ENCODE results near the gene NRXN3.

NRXN3 gene

DNA sequence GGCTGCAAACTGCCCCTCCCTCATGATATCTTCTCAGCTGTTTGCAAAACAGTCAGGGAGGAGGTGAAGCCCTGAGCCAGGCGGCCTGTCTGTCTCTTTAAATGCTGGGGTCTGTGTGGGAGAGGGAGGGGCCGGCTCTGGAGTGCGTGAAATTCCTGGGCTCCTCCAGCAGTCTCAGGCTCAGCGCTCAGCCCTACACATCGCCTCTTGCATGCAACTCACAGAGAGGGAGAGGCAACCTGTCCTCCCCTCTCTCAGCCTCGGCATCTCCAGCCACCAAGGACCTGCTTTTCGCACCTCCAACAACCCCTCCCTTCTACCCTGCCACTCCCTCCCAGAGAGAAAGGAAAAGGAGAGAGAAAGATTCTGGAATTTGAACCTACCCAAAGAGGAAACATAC lies at the start of gene NRXN3:
TSS of gene NRXN3 (plus strand) at position 171 of the 400 bp plus-strand sequence. CDS start 72,721 bp downstream, outside the sequence.
- DNase-seq (ENCODE audit: low spot score), result no peak

- no peak for DNase-seq (ENCODE audit: low spot score)
Measured at GRCh38 chr14:78122436-78122835, 47.7 kb upstream of the NRXN3 start.

GRCh38 chr14:78123650-78124253 lies 46.4 kb upstream of the NRXN3 start:
- no peak for DNase-seq (ENCODE audit: low spot score)

DNA sequence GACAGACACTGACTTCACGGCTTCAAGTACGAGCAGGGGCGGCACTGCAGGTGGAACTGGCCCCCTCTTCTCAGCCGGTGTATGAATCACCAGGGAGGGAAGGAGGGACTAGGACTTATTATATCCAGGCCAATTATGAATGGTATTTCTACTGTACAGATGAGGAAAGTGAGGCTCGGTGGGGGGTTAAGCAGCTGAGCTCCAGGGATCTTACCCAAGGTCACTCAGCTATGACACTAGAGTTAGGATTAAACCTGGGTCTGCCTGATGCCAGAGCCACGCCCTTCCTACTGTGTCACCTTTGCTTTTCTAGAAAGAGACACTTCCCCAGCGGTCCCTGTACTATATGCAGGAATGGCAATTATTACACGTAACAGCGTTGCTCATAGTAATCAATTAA lies 42.2 kb upstream of the NRXN3 start:
- DNase-seq (ENCODE audit: low spot score), result no peak

GRCh38 chr14:78129375-78129774 lies 40.8 kb upstream of the NRXN3 start:
- no peak for DNase-seq (ENCODE audit: low spot score)

- no peak for DNase-seq (ENCODE audit: low spot score)
Measured at GRCh38 chr14:78130356-78130755, 39.8 kb upstream of the NRXN3 start.

DNA sequence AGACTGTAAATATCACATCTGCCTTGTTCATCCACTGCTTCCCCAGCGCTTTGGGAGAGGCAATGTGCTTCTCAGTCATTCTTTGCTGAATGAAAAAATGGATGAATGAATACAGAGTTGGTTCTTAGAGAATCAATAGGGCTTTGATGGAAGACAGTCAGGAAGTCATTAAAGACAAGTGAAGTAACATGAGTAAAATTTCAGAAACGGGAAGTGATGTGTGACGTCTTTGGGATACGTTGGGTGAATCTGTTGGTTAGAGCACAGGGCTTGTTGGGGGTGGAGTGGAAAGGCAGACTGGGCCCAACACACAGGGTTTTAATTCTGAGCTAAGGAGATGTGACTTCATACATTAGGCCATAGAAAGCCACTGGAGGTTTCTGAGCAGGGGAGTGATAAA lies 39.0 kb upstream of the NRXN3 start:
- no peak for DNase-seq (ENCODE audit: low spot score)

GRCh38 chr14:78131616-78132015 lies 38.6 kb upstream of the NRXN3 start:
- DNase-seq (ENCODE audit: low spot score), result no peak

DNA sequence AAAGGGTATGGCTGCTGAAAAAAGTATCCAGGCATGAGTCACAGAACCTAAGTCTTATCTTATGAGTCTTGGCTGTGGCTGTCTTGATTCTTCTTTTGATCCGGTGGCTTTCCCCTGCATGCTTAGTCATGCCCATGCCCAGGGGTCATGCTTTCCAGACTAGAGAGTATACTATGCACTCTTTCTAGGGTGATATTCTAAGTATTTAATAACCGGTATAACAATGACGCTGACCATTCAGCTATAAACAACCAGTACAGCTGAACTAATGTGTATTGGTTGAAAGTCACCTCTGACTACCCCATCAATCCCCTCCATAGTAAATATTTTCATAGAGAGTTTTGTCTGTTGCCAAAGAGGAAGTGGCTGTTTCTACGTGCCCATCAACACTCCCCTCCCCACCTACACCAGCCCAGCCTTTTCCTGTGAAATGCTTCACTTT lies 34.7 kb upstream of the NRXN3 start:
- DNase-seq (ENCODE audit: low spot score), result no peak

GRCh38 chr14:78136695-78137094 lies 33.5 kb upstream of the NRXN3 start:
- DNase-seq (ENCODE audit: low spot score), result no peak

DNA sequence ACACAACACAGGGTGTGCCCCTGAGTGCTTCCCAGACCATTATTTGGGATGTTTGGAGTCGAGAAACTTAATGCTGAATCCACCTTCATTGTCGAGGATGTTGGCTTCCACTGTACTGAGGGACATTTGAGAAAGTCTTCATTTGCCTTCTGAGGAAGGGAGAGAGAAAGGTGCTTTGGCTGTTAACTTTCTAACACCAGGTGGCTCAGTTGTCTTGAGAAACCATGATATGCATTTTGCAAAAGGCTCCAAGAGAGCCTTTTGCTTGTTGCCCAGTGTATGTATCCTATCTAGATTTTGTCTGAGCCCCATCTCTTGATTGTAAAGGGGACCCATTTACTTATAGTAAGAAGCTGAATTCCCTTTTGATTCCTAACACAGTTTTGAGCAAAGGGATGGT lies 28.6 kb upstream of the NRXN3 start:
- no peak for DNase-seq (ENCODE audit: low spot score)

DNA sequence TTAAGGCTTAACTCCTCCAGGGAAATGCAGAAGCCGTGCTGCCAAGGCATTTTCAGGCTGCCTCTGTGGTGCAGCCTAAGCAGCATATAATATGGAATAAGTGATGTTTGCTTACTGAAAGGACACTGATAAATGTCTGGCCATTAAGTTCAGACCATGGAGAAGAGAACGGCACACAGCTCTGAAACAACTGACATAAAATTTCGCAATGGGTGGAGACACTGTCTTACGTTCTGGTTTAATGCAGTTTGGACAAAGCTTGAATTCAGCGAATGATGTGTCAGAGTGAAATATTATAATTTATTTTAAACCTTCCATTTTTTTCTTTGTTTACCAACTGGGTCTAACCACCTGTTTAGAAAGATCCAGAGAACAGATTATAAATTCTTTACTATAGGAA lies 27.2 kb upstream of the NRXN3 start:
- no peak for DNase-seq (ENCODE audit: low spot score)

DNA sequence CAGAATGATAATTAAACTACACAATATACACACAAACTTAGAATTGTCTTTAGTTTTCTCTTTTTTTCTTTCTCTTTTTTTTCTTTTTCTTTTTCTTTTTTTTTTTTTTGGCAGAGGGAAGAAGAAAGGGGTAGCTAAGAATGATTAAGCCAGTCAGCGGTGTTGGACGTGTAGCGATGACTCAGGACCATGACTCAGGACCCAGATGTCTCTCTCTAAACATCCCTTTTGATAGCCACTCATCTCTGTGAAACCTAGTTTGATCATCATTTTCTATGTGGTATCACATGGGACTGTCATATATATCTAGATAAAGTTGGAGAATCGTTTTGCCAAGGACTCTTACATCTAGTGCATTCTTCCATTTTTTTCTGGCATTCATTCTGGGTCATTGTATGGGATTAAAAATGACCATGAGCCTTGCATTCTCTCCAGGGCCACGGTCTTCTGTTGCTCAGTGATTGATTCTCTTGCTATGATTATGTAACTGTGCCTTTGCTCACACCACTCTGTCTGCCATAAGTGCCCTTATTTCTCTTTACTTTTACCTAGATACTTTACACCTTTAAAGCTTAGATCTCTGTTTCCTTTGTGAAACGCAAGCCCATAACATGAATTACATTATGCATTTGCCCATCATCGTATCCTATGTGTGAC lies 26.6 kb upstream of the NRXN3 start:
- DNase-seq (ENCODE audit: low spot score), result peak; percentile 17

- no peak for DNase-seq (ENCODE audit: low spot score)
Measured at GRCh38 chr14:78152201-78153063, 17.7 kb upstream of the NRXN3 start.

DNA sequence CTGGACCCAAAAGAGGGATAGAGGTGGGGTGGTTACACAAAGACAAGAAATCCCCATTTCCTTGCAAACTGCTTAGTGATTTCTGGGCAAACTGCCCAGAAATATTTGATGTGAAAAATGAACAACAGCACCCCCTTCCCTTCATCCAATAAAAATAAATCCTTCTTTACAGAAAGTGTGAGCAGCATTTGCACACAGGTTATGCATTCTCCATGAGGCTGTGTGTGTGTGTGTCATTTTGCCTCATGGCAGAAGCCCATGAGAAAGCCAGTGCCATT lies 17.2 kb upstream of the NRXN3 start:
- DNase-seq (ENCODE audit: low spot score), result peak; percentile 12

GRCh38 chr14:78154827-78155226 lies 15.3 kb upstream of the NRXN3 start:
- no peak for DNase-seq (ENCODE audit: low spot score)

DNA sequence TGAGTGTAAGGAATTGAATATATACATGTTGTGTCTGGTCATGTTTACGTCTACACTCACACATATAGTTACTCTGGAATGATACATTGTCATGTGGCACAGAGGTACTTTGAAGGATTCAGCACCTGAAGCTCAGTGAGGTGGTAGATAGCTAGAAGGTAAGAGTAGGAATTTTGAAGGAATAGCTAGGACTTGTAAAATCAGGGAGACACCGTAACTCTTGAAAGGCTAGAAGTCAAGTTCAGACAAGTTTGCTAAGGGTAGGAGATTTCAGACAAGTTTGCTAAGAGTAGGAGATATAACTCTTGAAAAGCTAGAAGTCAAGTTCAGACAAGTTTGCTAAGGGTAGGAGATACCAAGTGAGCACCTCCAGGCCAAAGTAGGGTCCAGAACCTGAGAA lies 14.0 kb upstream of the NRXN3 start:
- DNase-seq (ENCODE audit: low spot score), result no peak

DNA sequence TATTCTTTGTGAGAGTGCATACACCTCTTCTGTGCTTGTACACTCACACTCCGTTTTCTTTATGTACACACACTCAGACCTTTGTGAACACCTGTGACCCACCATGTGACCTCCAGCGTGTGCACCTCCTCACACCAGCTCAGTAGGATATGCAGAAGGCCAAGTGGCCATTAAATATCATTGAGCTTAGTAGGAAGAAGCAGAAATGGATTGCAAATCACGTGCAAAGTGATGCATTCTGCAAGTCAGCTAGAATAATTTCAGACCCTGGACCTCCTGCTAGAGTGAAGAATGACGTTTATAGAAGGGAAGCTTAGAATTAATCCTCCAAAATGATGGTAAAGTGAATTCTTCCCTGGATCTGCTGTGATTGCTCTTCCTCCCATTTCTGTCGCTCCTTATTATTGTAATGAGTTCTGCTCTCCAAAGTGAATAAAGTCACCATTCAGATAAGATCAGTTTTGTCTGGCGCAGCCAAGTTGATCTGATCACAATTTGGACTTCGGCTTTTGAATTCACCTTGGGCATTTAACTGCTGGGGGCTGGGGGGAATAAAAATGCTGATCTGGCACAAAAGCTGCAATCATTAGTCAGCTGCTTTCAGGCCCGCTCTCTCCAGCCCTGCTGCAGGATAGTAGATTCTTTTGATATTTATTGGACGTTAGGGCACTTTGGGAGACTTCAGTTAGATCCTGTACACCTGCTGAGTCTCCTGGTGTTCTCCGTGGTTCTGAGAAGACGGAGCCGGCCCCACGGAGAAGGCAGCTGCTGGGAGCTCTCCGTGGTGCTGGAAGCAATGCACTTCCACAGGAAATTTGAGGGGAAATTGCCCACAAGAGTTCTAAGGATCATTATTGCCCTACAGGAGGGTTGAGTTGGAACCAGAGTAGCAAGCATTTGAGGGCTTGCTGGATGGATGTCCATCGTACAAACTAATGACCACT lies 12.4 kb upstream of the NRXN3 start:
- DNase-seq (ENCODE audit: low spot score), result no peak

- DNase-seq (ENCODE audit: low spot score), result no peak
Measured at GRCh38 chr14:78162202-78162601, 8.0 kb upstream of the NRXN3 start.

GRCh38 chr14:78164226-78164853 lies 5.8 kb upstream of the NRXN3 start:
- peak; percentile 55 for DNase-seq (ENCODE audit: low spot score)

DNA sequence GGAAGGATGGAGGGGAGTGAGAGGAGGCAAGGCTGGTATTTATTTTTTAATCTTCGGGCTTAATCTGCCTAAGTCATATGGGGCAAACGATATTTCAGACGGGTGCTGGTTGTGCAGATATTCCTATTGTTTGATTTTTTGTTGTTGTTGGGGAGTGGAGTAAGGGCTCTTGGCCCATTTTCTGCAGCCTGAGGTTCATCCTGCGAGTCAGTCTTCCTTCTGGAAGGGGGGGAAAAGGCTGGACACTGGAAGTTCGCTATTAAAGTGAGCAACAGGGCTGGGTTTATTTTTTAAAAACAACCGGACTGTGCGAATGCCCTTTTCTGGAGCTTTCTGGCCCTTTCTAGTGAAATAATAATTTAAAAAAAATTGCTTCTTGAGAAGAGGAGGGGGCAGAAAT lies 2.3 kb downstream of the NRXN3 start:
- DNase-seq (ENCODE audit: low spot score), result no peak

All from hematopoietic multipotent progenitor cell treated with erythropoietin and hydrocortisone succinate and interleukin-3 and kit ligand, for 15 days (in vitro differentiated cells).